Loucy (cell line): ENCODE measurements around the gene TMIGD3.

ENCODE experiments used
- H2AFZ ChIP-seq: fragments of 200-600 bp; sonication (generic); 2 replicates; pipeline ENCODE4 v1.6.0; 2016; ENCODE audit warnings: antibody characterized with exemption, mild to moderate bottlenecking, low read length, moderate library complexity
- H3F3A ChIP-seq: fragments of 200-600 bp; 2 replicates; pipeline ENCODE4 v1.6.0; 2016; ENCODE audit warnings: antibody characterized with exemption, low read depth, mild to moderate bottlenecking
- H3K27me3 ChIP-seq: fragments of 200-600 bp; sonication (generic); 2 replicates; pipeline ENCODE4 v1.6.1; 2014; ENCODE audit warnings: low read length, mild to moderate bottlenecking; ENCODE audit not compliant: insufficient read depth, poor library complexity, severe bottlenecking
- H3K36me3 ChIP-seq: fragments of 200-600 bp; sonication (generic); 2 replicates; pipeline ENCODE4 v1.6.1; 2016; ENCODE audit warnings: low read length; ENCODE audit not compliant: insufficient read depth
- H3K4me1 ChIP-seq: fragments of 200-600 bp; sonication (generic); 2 replicates; pipeline ENCODE4 v1.5.1; 2014; ENCODE audit warnings: low read length, mild to moderate bottlenecking; ENCODE audit not compliant: insufficient read depth, poor library complexity, severe bottlenecking
- H3K4me2 ChIP-seq: fragments of 200-600 bp; sonication (generic); 2 replicates; pipeline ENCODE4 v1.6.0; 2014; ENCODE audit warnings: antibody characterized with exemption, low read length, low read depth, mild to moderate bottlenecking; ENCODE audit not compliant: poor library complexity, severe bottlenecking
- H3K4me3 ChIP-seq: fragments of 200-600 bp; sonication (generic); 2 replicates; pipeline ENCODE4 v1.5.1; 2014; ENCODE audit warnings: low read length, mild to moderate bottlenecking, mixed read lengths; ENCODE audit not compliant: poor library complexity, severe bottlenecking
- H3K79me2 ChIP-seq: fragments of 200-600 bp; sonication (generic); 2 replicates; pipeline ENCODE4 v1.6.1; 2014; ENCODE audit warnings: low read length; ENCODE audit not compliant: insufficient read depth
- H3K9ac ChIP-seq: fragments of 200-600 bp; sonication (generic); 2 replicates; pipeline ENCODE4 v1.6.0; 2014; ENCODE audit warnings: mild to moderate bottlenecking, low read depth, low read length, moderate library complexity; ENCODE audit not compliant: poor library complexity, severe bottlenecking
- H3K9me2 ChIP-seq: fragments of 200-600 bp; sonication (generic); replicated peaks from 2 replicates; pipeline ENCODE4 v1.6.1; 2016; ENCODE audit warnings: low read depth, low read length, mixed read lengths
- H3K9me3 ChIP-seq: fragments of 200-600 bp; sonication (generic); 2 replicates; pipeline ENCODE4 v1.6.1; 2014; ENCODE audit warnings: mild to moderate bottlenecking, antibody characterized with exemption, low read length, low read depth; ENCODE audit not compliant: insufficient read depth
- H4K20me1 ChIP-seq: fragments of 200-600 bp; sonication (generic); 2 replicates; pipeline ENCODE4 v1.6.0; 2014; ENCODE audit warnings: antibody characterized with exemption, low read length, mild to moderate bottlenecking; ENCODE audit not compliant: insufficient read depth, poor library complexity, severe bottlenecking
- CTCF ChIP-seq: fragments of 200-600 bp; sonication (generic); conservative IDR thresholded peaks from 2 replicates; pipeline ENCODE4 v1.5.1; 2014; ENCODE audit warnings: mild to moderate bottlenecking, antibody characterized with exemption, low read length
- EZH2phosphoT487 ChIP-seq: fragments of 200-600 bp; IDR thresholded peaks from 2 replicates; pipeline ENCODE4 v1.6.1; 2018; ENCODE audit warnings: antibody characterized with exemption, mild to moderate bottlenecking, moderate library complexity, borderline replicate concordance

TMIGD3 gene

GRCh38 chr1:111504097-111504496, 664 bp upstream of the TMIGD3 start:
- Histone ChIP-seq H3K4me2 (peak overlapping the region; percentile 63), H3K4me3 (peak overlapping the region; percentile 3), H3K4me1 (peaks cover 65% of the 10 kb centered on the region), H2AFZ (no peak overlapping the region), H3K79me2 (no peaks in the 10 kb centered on the region), H3F3A (peaks cover 16% of the 10 kb centered on the region), H3K27me3 (no peaks in the 10 kb centered on the region), H3K9me3 (no peaks in the 10 kb centered on the region), H3K9me2 (no peaks in the 10 kb centered on the region), H3K9ac (peak overlapping the region; percentile 29), H3K36me3 (no peaks in the 10 kb centered on the region), H4K20me1 (no peaks in the 10 kb centered on the region)
- TF ChIP-seq EZH2phosphoT487 (no peak), CTCF (no peak)

DNA sequence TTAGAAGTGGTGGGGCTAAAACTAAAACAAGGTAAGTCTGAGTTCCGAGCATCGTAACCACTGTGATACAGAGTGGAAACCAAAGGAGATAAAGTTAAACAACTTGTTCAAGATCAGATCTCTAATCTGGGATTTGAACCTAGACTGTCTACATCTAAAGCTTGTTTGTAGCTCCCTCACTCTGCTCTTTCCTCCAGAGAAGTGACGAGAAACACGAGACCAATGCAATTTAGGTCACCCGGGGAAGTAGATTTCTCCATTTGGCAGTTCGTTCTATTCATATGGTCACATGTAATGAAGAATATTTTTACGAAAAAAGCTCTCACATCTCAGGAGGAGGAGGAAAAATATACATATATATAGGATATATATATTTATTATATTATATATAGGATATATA, 1.8 kb downstream of the TMIGD3 start:
- H3K4me2 ChIP-seq: peak overlapping the region; percentile 11
- no peaks in the 10 kb centered on the region for H3K36me3 ChIP-seq
- TF ChIP-seq EZH2phosphoT487 (no peak), CTCF (no peak)
- no peaks in the 10 kb centered on the region for H3K9me3 ChIP-seq
- H3F3A ChIP-seq: peaks cover 6% of the 10 kb centered on the region; the same call in 1 of the 2 replicates
- H3K27me3 ChIP-seq: no peaks in the 10 kb centered on the region
- peaks cover 52% of the 10 kb centered on the region for H3K4me1 ChIP-seq
- H3K9me2 ChIP-seq: no peaks in the 10 kb centered on the region
- no peak overlapping the region for H2AFZ ChIP-seq
- H4K20me1 ChIP-seq: no peaks in the 10 kb centered on the region
- no peak overlapping the region for H3K4me3 ChIP-seq
- no peaks in the 10 kb centered on the region for H3K79me2 ChIP-seq
- H3K9ac ChIP-seq: no peak overlapping the region

- Histone ChIP-seq H3K36me3 (no peaks in the 10 kb centered on the region), H3K9ac (no peak overlapping the region)
- TF ChIP-seq CTCF (no peak), EZH2phosphoT487 (no peak)
These were observed 4.2 kb downstream of the TMIGD3 start for GRCh38 chr1:111499026-111499785.

More at GRCh38 chr1:111499026-111499785, 4.2 kb downstream of the TMIGD3 start:
- no peaks in the 10 kb centered on the region for H3K27me3 ChIP-seq
- H3K4me3 ChIP-seq: no peak overlapping the region
- H3K9me2 ChIP-seq: no peaks in the 10 kb centered on the region
- peaks cover 28% of the 10 kb centered on the region for H3K4me1 ChIP-seq
- H3F3A ChIP-seq: no peaks in the 10 kb centered on the region
- H3K79me2 ChIP-seq: no peaks in the 10 kb centered on the region
- no peak overlapping the region for H2AFZ ChIP-seq
- no peaks in the 10 kb centered on the region for H3K9me3 ChIP-seq
- H3K4me2 ChIP-seq: no peak overlapping the region
- no peaks in the 10 kb centered on the region for H4K20me1 ChIP-seq
